SK-N-SH (cell line): ENCODE results near the gene UQCRHL. TPM values are rescaled to one million over a fixed set of nuclear protein-coding genes. Genes with fewer than 3 reads are reported as not detected.
A peak's percentile ranks its signal among the peaks of the same experiment; 100 is the strongest.

ENCODE experiments used
- CTCF ChIA-PET: fragments of 300-600, 350-600 bp; formaldehyde crosslinking; extraction: SDS; loops from one replicate; lab custom pipeline; 2021; lab: Yijun Ruan, JAX
- POLR2A ChIA-PET: fragments of 350-600 bp; sonication (Branson Sonifier 250); formaldehyde crosslinking; extraction: SDS; loops from one replicate; lab custom pipeline; 2020; ENCODE audit warnings: antibody characterized with exemption, inconsistent platforms; lab: Yijun Ruan, JAX
- DNase-seq: peaks from one replicate; pipeline ENCODE4 v3.0.0; 2012
- H2AFZ ChIP-seq: fragments of 200-600 bp; sonication (generic); 2 replicates; pipeline ENCODE4 v1.8.1; 2016; ENCODE audit warnings: antibody characterized with exemption, mild to moderate bottlenecking, low read depth
- H3F3A ChIP-seq: fragments of 200-600 bp; sonication (generic); replicated peaks from 2 replicates; pipeline ENCODE3; 2016; ENCODE audit warnings: antibody characterized with exemption, mild to moderate bottlenecking; ENCODE audit not compliant: insufficient read depth
- H3K27ac ChIP-seq, 2 experiments: fragments of 200-500 bp in 1 of 2; fragments of 200-600 bp in 1 of 2; sonication (Bioruptor generic) in 1 of 2; sonication (generic), shearing (Covaris generic) in 1 of 2; 2 replicates each; pipeline versions ENCODE4 v1.5.1 to v1.6.1; 2014 to 2016; ENCODE audit warnings: low read depth in 2 of 2, inconsistent platforms in 1 of 2, low read length in 1 of 2, mild to moderate bottlenecking in 1 of 2, mixed read lengths in 1 of 2
- H3K27me3 ChIP-seq: fragments of 200-600 bp; sonication (generic), shearing (Covaris generic); 2 replicates; pipeline ENCODE4 v1.6.1; 2016; ENCODE audit warnings: mixed run types; ENCODE audit not compliant: insufficient read depth
- H3K36me3 ChIP-seq, 2 experiments: fragments of 200-500 bp in 1 of 2; fragments of 200-600 bp in 1 of 2; sonication (Bioruptor generic) in 1 of 2; sonication (generic) in 1 of 2; replicated peaks in 1 of 2; 2 replicates each; pipeline versions ENCODE3 to v1.5.1; 2014 to 2016; ENCODE audit warnings: low read length in 1 of 2, mild to moderate bottlenecking in 1 of 2; ENCODE audit not compliant: insufficient read depth in 2 of 2, control insufficient read depth in 1 of 2
- H3K4me1 ChIP-seq, 2 experiments: fragments of 200-500 bp in 1 of 2; fragments of 200-600 bp in 1 of 2; sonication (Bioruptor generic) in 1 of 2; sonication (generic), shearing (Covaris generic) in 1 of 2; 2 replicates each; pipeline versions ENCODE4 v1.5.1 to v1.6.1; 2014 to 2016; ENCODE audit warnings: low read depth in 1 of 2, low read length in 1 of 2, mixed run types in 1 of 2; ENCODE audit not compliant: insufficient read depth in 2 of 2, control insufficient read depth in 1 of 2
- H3K4me2 ChIP-seq: fragments of 200-600 bp; sonication (generic), shearing (Covaris generic); 2 replicates; pipeline ENCODE4 v1.6.1; 2017; ENCODE audit warnings: mixed run types
- H3K4me3 ChIP-seq, 2 experiments: fragments of 200-500 bp in 1 of 2; fragments of 200-600 bp in 1 of 2; sonication (Bioruptor generic) in 1 of 2; sonication (generic), shearing (Covaris generic) in 1 of 2; 2 replicates each; pipeline versions ENCODE4 v1.5.1 to v1.8.1; 2014 to 2016; ENCODE audit warnings: low read depth in 2 of 2, inconsistent platforms in 1 of 2, low read length in 1 of 2, mild to moderate bottlenecking in 1 of 2, mixed read lengths in 1 of 2, moderate library complexity in 1 of 2
- H3K79me2 ChIP-seq: fragments of 200-600 bp; sonication (generic); 2 replicates; pipeline ENCODE4 v1.8.1; 2017; ENCODE audit warnings: mild to moderate bottlenecking; ENCODE audit not compliant: insufficient read depth
- H3K9ac ChIP-seq: fragments of 200-600 bp; sonication (generic); 2 replicates; pipeline ENCODE4 v1.6.1; 2017; ENCODE audit warnings: mixed run types
- H3K9me2 ChIP-seq: fragments of 200-600 bp; sonication (generic); 2 replicates; pipeline ENCODE4 v1.6.1; 2017; ENCODE audit warnings: mixed run types
- H3K9me3 ChIP-seq: fragments of 200-600 bp; sonication (generic); 2 replicates; pipeline ENCODE4 v1.6.1; 2017; ENCODE audit warnings: mixed run types, mild to moderate bottlenecking, moderate library complexity
- H4K20me1 ChIP-seq: fragments of 200-600 bp; sonication (generic); 2 replicates; pipeline ENCODE4 v1.6.1; 2017; ENCODE audit warnings: mild to moderate bottlenecking, mixed run types; ENCODE audit not compliant: insufficient read depth
- CHD2 ChIP-seq: fragments of 150-350 bp; IDR thresholded peaks from 2 replicates; pipeline ENCODE4 v1.6.1; 2018; ENCODE audit warnings: low read length; ENCODE audit not compliant: partially characterized antibody
- EZH2phosphoT487 ChIP-seq: fragments of 200-600 bp; sonication (generic); IDR thresholded peaks from 2 replicates; pipeline ENCODE4 v1.6.1; 2017; ENCODE audit warnings: low read depth, mixed run types, mild to moderate bottlenecking, antibody characterized with exemption, moderate library complexity, borderline replicate concordance
- FOSL2 ChIP-seq: IDR thresholded peaks from 2 replicates; pipeline ENCODE4 v1.4.0; 2012; ENCODE audit warnings: low read depth, mild to moderate bottlenecking, moderate library complexity, borderline replicate concordance
- GABPA ChIP-seq: IDR thresholded peaks from 2 replicates; pipeline ENCODE4 v1.4.0; 2012; ENCODE audit warnings: low read depth, mild to moderate bottlenecking
- GATA2 ChIP-seq: sonication (generic); formaldehyde crosslinking; IDR thresholded peaks from 2 replicates; pipeline ENCODE4 v1.5.0; 2020; ENCODE audit warnings: mild to moderate bottlenecking, missing genetic modification reagents
- MEF2A ChIP-seq: IDR thresholded peaks from 2 replicates; pipeline ENCODE4 v1.4.0; 2012; ENCODE audit warnings: low read depth, borderline replicate concordance
- NFIC ChIP-seq: IDR thresholded peaks from 2 replicates; pipeline ENCODE4 v1.4.0; 2012; ENCODE audit warnings: borderline replicate concordance
- NRF1 ChIP-seq: IDR thresholded peaks from 2 replicates; pipeline ENCODE4 v1.6.1; 2012; ENCODE audit warnings: low read depth, mild to moderate bottlenecking, low read length
- POLR2AphosphoS5 ChIP-seq: IDR thresholded peaks from 2 replicates; pipeline ENCODE4 v1.6.1; 2012; ENCODE audit warnings: low read depth, low read length
- RCOR1 ChIP-seq: fragments of 150-350 bp; IDR thresholded peaks from 2 replicates; pipeline ENCODE4 v1.6.1; 2017; ENCODE audit warnings: antibody characterized with exemption, low read length
- RFX5 ChIP-seq: IDR thresholded peaks from 2 replicates; pipeline ENCODE4 v1.6.1; 2012; ENCODE audit warnings: mild to moderate bottlenecking, improper control_type of control experiment, low read length
- RXRA ChIP-seq: IDR thresholded peaks from 2 replicates; pipeline ENCODE4 v1.4.0; 2012; ENCODE audit warnings: low read depth, mild to moderate bottlenecking, borderline replicate concordance
- SIN3A ChIP-seq: IDR thresholded peaks from 2 replicates; pipeline ENCODE4 v1.6.1; 2012; ENCODE audit warnings: low read depth, mild to moderate bottlenecking, low read length, moderate library complexity, borderline replicate concordance
- SMC3 ChIP-seq: IDR thresholded peaks from 2 replicates; pipeline ENCODE4 v1.6.1; 2012; ENCODE audit warnings: low read depth, low read length, improper control_type of control experiment
- TAF1 ChIP-seq: IDR thresholded peaks from 2 replicates; pipeline ENCODE4 v1.6.1; 2012; ENCODE audit warnings: low read depth, mild to moderate bottlenecking, low read length, moderate library complexity, borderline replicate concordance
- TCF12 ChIP-seq: IDR thresholded peaks from 2 replicates; pipeline ENCODE4 v1.4.0; 2012
- YY1 ChIP-seq: IDR thresholded peaks from 2 replicates; pipeline ENCODE4 v1.4.0; 2012; ENCODE audit warnings: low read depth, mild to moderate bottlenecking
- WGBS: methylation state at CpG from one replicate; pipeline ENCODE4 v1.1.6; 2017; ENCODE audit warnings: low lambda C conversion rate; 5-methylcytosine and 5-hydroxymethylcytosine counted together
- polyA plus RNA-seq, 3 experiments: library from polyadenylated mRNA; depleted of rRNA; stranded (reverse); fragments of >200 nt; gene quantifications; 2 replicates each; pipeline ENCODE4 v1.2.3, GENCODE V29; 2012
- TF ChIP-seq, protein P1 (sequence below): IDR thresholded peaks from 2 replicates; pipeline ENCODE4 v1.4.0; 2012; ENCODE audit warnings: low read depth, borderline replicate concordance
- TF ChIP-seq, protein P2 (sequence below): fragments of 150-350 bp; IDR thresholded peaks from 2 replicates; pipeline ENCODE4 v1.6.1; 2016; ENCODE audit warnings: mild to moderate bottlenecking, low read depth, low read length
- TF ChIP-seq, protein P3 (sequence below): IDR thresholded peaks from 2 replicates; pipeline ENCODE4 v1.4.0; 2012; ENCODE audit warnings: low read depth

UQCRHL gene
- polyA plus RNA-seq, 1 of the 3 experiments (the other 2 are of a cell fraction) = 2.8 TPM

DNA sequence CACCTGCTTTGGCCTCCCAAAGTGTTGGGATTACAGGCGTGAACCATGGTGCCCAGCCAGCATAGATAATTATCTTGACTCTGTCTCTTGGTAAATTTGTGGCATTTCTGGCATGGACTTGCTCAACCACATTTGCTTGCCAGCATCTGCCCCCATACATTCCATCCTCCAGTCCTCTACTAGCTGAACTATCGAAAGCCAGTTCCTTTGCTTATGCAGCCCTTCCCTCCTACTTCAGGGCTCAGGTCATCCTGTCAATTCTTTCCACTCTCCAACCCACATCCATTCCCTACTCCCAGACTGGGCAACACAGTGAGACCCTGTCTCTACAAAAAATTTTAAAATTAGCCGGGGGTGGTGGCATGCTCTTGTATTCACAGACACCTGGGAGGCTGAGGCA, 13.0 kb upstream of the UQCRHL start:
- Histone ChIP-seq H3K79me2 (no peaks in the 10 kb centered on the region), H3F3A (no peaks in the 10 kb centered on the region), H3K4me3 (no peak overlapping the region), H3K4me2 (no peak overlapping the region), H3K36me3 (no peaks in the 10 kb centered on the region), H3K9ac (no peak overlapping the region), H3K27ac (no peak overlapping the region), H3K9me2 (no peaks in the 10 kb centered on the region), H3K9me3 (no peaks in the 10 kb centered on the region), H2AFZ (no peak overlapping the region), H3K4me1 (no peaks in the 10 kb centered on the region), H4K20me1 (no peaks in the 10 kb centered on the region), H3K27me3 (no peaks in the 10 kb centered on the region)
- CTCF ChIA-PET = interaction anchor here (2.5 kb wide), 1 partner anchor 29 kb away, joined by 6 read pairs; no protein-coding TSS in a partner anchor
- 78% methylated on average over 3 of the region's 3 CpGs for WGBS
- POLR2A ChIA-PET = no interaction called here
- TF ChIP-seq RXRA (no peak), GABPA (no peak), GATA2 (CRISPR knock-in tag) (no peak), RFX5 (no peak), CHD2 (no peak), FOSL2 (no peak), EZH2phosphoT487 (no peak), TAF1 (no peak), NFIC (no peak), SIN3A (no peak), MEF2A (no peak), YY1 (no peak), NRF1 (no peak), RCOR1 (no peak), POLR2AphosphoS5 (no peak)
- TF ChIP-seq, protein P1, sequence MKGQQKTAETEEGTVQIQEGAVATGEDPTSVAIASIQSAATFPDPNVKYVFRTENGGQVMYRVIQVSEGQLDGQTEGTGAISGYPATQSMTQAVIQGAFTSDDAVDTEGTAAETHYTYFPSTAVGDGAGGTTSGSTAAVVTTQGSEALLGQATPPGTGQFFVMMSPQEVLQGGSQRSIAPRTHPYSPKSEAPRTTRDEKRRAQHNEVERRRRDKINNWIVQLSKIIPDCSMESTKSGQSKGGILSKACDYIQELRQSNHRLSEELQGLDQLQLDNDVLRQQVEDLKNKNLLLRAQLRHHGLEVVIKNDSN = no peak
- TF ChIP-seq, protein P2, sequence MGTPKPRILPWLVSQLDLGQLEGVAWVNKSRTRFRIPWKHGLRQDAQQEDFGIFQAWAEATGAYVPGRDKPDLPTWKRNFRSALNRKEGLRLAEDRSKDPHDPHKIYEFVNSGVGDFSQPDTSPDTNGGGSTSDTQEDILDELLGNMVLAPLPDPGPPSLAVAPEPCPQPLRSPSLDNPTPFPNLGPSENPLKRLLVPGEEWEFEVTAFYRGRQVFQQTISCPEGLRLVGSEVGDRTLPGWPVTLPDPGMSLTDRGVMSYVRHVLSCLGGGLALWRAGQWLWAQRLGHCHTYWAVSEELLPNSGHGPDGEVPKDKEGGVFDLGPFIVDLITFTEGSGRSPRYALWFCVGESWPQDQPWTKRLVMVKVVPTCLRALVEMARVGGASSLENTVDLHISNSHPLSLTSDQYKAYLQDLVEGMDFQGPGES = no peak
- TF ChIP-seq, protein P3, sequence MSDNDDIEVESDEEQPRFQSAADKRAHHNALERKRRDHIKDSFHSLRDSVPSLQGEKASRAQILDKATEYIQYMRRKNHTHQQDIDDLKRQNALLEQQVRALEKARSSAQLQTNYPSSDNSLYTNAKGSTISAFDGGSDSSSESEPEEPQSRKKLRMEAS = no peak
- no peak for DNase-seq

DNA sequence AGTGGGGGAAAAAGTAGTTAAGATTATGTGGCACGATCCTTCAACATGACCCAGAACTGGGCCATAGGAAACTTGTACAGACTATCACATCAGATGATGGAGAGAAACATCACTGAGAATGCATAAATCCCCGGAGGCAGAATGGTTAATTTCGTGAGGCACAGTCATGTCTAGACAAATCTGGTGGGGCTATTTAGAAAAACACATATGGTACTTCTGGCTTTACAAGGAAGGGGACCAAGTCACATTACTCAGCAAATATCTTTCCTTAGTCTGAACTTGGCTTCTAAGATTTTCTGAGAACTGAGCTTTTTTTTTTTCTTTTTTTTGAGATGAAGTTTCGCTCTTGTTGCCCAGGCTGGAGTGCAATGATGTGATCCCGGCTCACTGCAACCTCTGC, 9.2 kb upstream of the UQCRHL start:
- 60% methylated on average over 5 of the region's 5 CpGs for WGBS
- Histone ChIP-seq H3K4me2 (no peak overlapping the region), H4K20me1 (no peaks in the 10 kb centered on the region), H2AFZ (0 out of 2 replicates have a peak overlapping the region, but pooled peaks have one; percentile 48), H3K79me2 (no peaks in the 10 kb centered on the region), H3K27ac (no peak overlapping the region), H3K9me2 (no peaks in the 10 kb centered on the region), H3K36me3 (no peaks in the 10 kb centered on the region), H3K9me3 (no peaks in the 10 kb centered on the region), H3K9ac (no peak overlapping the region), H3F3A (no peaks in the 10 kb centered on the region), H3K4me1 (no peaks in the 10 kb centered on the region), H3K27me3 (no peaks in the 10 kb centered on the region), H3K4me3 (no peak overlapping the region)
- DNase-seq = no peak
- CTCF ChIA-PET = interaction anchor here (1.0 to 2.9 kb wide), 9 partner anchors 14 to 231 kb away, joined by 3 to 33 read pairs (median 8); no protein-coding TSS in a partner anchor
- no peak for TF ChIP-seq TCF12
- TF ChIP-seq, protein P2 = no peak
- no peak for TF ChIP-seq SMC3
- POLR2A ChIA-PET = no interaction called here
